ENCODE results near the gene CDH23.

DNA sequence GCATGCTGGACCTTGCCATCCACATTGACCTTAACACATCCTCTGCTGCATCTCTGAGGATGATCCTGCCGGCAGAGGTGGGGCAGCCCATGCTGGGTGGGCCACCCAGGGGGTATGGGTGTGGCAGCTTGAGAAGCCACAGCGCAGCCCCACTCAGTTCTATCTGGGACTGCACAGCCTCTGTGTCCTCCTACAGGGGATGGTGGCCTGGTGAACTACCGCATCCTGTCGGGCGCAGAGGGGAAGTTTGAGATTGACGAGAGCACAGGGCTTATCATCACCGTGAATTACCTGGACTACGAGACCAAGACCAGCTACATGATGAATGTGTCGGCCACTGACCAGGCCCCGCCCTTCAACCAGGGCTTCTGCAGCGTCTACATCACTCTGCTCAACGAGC, 335.1 kb downstream of the CDH23 start:
- TF ChIP-seq, protein P1, sequence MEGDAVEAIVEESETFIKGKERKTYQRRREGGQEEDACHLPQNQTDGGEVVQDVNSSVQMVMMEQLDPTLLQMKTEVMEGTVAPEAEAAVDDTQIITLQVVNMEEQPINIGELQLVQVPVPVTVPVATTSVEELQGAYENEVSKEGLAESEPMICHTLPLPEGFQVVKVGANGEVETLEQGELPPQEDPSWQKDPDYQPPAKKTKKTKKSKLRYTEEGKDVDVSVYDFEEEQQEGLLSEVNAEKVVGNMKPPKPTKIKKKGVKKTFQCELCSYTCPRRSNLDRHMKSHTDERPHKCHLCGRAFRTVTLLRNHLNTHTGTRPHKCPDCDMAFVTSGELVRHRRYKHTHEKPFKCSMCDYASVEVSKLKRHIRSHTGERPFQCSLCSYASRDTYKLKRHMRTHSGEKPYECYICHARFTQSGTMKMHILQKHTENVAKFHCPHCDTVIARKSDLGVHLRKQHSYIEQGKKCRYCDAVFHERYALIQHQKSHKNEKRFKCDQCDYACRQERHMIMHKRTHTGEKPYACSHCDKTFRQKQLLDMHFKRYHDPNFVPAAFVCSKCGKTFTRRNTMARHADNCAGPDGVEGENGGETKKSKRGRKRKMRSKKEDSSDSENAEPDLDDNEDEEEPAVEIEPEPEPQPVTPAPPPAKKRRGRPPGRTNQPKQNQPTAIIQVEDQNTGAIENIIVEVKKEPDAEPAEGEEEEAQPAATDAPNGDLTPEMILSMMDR (IDR thresholded peaks at IDR 0.05), result no peak
- no peak for TF ChIP-seq ZFX (IDR thresholded peaks at IDR 0.05; ENCODE audit: borderline replicate concordance)

Data from 22Rv1 (cell line).